HG03175 (cell line): ENCODE data around the gene BSN.
"Not testable (repeated sequence)": the region's sequence is repeated elsewhere in the genome, so short reads cannot be mapped to it uniquely, and the experiment has no call there.

Experiments used
- ATAC-seq: cut with Tn5 transposase; IDR thresholded peaks from one replicate; pipeline ENCODE4 v1.9.1; 2021; ENCODE audit warnings: mild to moderate bottlenecking, moderate library complexity; ENCODE audit not compliant: unreplicated experiment

BSN gene

DNA sequence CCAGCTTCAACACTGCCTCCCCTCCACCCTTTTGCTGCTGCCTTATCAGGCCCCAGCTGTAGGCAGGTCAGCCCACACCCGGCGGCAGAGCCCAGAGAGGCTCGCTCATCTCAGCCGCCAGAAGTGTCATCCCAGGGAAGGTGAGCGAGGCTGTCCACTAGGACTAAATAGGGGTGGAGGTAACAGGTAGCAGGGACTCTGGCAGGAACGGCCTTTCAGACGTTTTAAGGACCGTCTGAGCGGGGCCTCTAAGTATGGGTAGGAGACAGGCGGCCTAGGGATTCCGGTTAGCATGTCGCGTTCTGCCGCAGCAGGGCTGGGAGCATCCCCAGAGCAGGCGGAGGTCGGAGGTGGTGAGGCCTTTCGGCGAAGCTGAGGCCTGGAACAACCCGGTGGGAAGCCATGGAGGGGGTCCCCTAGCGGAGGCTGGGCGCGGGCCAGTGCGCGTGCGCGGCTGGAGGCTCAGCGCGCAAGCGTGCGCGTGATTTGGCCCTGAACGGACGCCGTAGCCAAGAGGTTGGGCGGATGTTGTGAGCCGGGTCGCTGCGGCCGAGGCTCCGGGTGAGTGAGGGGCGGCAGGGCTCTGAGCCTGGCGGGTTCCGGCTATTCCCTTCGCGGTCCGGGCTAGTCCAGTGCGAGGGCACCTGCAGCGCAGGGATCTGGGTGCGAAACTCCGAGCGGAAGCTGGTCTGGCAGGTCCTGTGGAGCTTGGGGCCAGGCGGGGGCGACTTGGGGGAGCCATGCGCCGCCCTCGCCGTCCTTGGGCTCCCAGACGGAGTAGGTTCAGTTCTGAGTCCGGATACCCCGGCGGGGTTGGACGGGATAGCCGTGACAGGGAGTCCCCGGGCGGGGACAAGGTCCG is 135.0 kb downstream of the BSN start, which contains the start of the genes MST1 and RNF123:
MST1 (minus strand) TSS at position 429 of the 862 bp plus-strand sequence. CDS start 783 bp downstream, outside the sequence.
RNF123 (plus strand) TSS at position 512 of the 862 bp plus-strand sequence. CDS start 1,609 bp downstream, outside the sequence.
- peak; percentile 68 for ATAC-seq

DNA sequence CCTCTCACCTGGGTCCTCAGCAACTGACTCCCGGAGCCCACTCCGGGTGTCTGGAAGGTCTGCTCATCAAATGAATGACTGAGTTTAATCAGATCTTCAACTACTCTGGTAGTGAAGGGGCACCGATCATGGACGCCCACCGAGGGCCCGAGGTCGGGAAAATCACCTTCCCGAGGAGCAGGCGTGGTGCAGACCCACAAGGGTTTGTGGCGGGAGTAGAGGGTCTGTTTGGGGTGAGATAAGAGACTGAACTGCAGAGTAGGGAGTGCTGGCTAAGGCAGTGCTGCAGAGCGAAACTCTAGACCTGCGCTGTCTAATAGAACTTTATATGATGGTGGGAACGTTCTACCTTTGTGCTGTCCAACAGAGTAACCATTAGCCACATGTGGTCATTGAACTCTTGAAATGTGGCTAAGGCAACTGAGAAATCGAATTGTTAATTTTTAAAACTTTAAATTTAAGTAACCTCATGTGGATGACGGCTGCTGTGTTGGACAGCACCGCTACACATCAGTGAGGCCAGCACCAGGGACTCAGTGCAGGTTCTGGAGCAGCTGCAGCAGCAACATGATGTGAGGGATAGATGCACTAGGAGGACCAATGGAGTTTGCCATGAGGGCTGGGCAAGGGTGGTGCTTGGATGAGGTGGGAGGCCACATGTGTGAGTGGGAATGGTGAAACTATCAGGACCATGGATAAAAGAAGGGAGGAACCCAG is 135.8 kb downstream of the BSN start:
- not testable (repeated sequence) for ATAC-seq

DNA sequence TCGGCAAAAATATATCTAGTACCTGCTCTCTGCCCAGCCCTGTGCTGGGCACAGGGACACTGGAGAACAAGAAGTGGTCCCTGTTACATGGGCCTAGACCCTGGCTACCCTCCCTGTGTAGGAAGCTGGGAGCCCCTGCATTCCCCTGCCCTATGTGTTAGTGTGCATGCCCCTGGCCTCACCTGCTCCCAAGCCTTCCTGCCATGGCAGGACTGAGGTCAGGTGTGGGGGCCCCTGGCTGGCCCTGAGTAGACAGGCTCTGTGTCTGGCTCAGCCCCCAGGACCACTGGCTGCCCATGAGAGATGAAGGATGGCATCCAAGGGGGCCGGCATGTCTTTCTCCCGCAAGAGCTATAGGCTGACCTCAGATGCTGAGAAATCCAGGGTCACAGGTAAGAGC is 136.6 kb downstream of the BSN start:
- not testable (repeated sequence) for ATAC-seq

DNA sequence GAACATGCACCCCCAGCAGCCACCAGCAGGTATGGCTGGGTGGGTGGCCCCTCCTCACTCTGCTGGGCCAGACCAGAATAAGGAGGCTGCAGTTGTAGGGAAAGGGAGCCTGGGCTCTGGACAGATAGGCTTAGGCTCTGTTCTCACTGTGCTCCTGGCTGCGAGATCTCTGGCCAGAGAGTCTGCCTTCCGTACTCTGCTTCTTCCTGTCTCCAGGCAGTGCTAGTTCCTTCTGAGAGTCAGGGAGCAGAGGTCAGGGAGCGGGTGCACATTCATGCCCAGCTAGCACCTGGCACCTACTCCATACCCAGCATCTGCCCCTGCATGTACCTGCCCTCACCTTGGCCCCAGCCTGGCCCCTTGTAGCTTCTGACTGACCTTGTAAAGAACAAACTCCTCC is 137.2 kb downstream of the BSN start:
- not testable (repeated sequence) for ATAC-seq

DNA sequence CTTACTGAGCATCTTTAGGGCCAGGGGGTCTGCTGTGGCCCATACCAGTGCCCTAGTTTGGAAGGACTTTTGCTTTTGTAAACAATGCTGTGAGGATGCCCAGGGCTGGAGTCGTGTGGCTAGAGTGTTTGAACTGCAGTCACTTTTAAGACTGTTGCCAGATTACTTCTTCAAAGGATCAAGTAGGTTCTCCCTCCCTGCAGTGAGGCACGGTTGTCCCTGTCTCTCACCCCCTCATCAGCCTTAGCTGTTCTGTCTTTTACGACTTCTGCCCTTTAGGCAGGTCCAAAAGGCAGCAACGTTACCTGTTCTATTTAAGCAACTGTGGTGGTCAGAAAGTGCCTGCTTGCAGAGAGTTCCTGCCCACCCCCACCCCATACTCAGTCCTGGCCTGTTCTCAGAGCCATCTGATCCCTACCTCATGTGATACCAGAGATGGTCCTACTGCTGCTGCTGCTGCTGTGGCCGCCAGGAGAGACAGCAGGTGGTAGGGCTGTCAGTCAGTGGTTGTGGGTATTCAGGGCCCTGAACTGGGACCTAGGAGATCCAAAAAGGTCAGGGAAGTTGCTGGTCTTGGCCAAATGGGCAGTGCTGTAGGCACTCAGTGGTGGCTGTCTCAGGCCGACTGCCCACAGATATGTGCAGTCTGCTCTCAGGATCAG is 140.3 kb downstream of the BSN start:
- not testable (repeated sequence) for ATAC-seq

DNA sequence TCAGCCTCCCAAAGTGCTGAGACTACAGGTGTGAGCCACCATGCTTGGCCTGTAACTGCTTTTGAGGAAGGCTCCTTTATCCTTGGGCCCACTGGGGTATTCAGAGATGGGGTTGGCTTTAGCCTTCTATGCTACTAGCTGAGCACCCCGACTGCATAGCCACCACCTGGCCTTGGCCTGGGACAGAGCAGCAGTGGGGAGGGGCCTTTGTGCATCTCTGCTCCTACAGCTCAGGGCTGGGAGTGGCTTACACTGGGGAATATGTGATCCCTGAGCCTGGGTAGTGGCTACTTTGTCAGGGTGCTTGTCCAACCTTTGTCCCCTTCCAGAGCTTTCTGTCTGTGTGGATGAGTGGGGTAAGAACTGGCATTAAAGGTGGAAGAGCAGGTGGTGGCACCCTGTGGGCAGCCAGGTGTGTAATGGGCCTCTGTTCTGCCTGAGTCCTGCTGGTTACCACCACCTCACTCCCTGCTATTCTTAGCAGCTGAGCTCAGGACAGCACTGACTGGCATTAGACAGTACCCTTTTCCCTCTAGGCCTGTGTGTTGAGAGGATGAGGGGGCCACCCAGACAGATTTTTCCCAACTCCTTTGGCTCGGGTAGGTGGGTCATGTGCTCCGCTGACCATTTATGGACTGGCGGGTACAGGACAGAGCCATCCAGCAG is 141.2 kb downstream of the BSN start:
- ATAC-seq = not testable (repeated sequence)

DNA sequence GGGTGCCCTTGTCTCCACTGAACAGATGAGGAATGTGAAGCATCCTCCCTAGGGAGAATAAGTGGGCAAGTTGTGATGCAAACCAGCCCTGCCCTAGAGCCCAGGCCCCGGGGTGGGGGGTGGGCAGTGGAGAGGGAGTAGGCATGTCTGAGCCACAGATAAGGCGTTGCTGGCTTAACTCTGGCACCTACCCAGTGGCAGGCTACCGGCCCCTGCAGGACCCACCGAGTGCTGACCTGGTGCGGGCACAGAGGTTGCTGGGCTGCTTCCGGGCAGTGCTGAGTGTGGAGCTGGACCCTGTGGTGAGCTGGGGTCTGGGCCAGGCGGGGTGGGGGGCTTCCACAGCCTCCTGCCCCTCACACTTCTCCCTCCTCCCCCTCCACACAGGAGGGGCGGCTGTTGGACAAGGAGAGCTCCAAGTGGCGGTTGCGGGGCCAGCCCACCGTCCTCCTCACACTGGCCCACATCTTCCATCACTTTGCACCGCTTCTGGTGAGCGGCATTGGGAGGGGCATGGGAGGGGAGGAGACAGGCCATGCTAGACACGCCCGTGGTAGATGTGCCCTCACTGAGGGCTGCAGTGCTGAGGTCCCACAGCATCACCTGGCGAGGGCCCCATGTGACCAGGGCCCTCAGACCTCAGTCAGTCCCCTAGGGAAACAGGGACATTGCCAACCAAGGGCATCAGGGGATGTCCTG is 145.2 kb downstream of the BSN start:
- ATAC-seq = no peak

DNA sequence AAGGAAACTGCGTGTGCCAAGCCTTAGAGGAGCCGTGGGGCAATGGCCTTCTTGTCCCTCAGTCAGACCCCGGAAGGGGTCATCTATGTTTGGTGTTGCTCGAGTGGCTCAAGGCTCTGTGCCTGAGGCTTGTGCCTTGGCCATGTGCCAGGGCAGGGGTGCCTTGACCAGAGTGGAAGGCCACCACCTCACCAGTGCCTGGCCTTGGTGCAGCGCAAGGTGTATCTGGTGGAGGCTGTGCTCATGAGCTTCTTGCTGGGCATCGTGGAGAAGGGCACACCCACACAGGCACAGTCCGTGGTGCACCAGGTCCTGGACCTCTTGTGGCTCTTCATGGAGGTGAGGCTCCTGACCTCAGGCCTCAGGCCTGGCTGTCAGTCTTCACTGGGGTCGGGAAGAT is 145.7 kb downstream of the BSN start:
- no peak for ATAC-seq

DNA sequence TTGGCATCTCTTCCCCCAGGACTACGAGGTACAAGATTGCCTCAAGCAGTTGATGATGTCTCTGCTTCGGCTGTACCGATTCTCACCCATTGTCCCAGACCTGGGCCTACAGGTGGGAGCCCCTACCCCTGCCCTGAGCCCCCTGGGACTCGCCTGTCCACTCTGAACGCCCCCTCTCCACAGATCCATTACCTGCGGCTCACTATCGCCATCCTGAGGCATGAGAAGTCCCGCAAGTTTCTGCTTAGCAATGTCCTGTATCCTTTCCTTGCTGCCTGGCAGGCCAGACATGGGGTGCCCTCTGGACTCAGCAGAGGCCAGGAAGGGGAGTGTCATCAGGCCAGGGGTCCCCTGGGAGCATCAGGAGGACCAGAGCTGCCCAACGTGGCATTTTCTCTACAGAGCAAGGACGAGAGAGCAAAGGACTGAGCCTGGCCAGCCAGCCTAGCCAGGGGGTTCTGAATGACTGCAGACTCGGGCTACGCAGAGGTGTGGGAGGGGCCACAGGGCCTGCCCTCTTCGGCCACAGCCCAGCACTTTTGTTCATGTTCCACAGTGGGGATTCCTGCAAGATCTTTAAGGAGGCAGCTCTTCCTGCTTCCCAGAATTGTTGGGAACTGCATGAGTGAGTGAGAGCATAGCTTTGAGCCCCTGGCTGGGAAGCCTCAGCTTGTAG is 146.3 kb downstream of the BSN start:
- no peak for ATAC-seq

DNA sequence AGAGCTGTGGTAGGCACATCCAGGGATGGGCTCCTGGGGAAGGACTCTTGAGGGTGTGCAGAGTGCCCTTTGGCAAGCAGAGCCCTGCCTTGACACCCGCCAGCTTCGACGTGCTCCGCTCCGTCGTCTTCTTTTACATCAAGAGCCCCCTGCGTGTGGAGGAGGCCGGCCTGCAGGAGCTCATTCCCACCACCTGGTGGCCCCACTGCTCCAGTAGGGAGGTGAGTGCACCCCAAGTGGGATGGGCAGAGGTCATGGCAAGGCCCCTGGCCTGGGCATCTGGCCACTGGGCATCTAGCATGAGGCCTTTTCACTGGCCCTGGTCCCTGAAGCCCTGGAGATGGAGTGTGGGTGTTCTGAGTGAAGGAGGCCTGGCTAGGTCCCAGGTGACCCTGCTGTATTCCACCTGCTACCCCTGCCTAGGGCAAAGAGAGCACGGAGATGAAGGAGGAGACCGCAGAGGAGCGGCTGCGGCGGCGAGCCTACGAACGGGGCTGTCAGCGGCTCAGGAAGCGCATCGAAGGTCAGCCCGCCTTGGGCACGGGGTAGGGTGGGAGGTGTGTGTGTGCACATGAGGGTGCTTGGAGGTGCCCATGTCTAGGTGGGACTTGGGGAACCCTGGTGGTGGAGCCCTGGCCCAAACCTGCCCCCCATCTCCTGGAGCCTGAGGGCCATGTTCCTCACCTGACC is 147.3 kb downstream of the BSN start:
- no peak for ATAC-seq

DNA sequence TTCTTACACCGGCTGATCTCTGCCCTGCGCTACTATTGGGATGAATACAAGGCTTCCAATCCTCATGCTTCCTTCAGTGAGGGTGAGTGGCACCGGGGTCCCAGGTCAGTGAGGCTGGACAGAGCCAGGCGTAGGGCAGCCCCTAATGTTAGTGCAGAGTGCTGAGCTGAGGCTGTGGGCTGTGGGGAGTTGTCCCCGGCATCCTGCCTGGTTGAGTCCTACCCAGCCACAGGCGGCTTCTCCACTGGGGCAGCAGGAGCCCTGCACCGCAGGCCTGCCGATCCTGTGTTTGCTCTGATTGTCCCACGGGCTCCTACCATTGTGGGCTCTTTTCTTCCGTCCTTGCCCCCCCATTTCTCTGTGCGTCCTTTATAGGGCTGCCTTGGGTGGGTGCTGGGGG is 148.4 kb downstream of the BSN start:
- no peak for ATAC-seq

DNA sequence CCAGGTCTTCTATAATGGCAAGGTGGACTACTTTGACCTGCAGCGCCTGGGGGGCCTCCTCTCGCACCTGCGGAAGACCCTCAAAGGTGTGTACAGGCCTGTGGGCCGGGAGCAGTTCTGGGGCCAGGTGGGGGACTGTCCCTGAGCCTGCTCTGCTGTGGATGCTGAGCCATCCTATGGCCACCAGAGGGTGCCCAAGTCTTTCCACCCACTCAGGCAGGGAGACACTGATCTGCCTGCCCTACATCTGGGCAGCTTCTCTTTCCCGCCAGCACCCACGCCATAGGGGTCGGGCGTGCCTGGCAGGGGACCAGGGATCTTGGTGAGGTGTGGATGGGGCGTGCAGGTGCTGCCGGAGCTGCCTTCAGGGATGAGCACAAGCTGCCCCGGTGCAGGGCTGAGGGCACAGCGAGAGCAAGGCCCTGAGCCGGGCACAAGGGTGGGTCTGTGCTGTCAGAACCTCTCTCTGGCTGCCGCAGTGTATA is 149.2 kb downstream of the BSN start:
- ATAC-seq = peak; percentile 77

DNA sequence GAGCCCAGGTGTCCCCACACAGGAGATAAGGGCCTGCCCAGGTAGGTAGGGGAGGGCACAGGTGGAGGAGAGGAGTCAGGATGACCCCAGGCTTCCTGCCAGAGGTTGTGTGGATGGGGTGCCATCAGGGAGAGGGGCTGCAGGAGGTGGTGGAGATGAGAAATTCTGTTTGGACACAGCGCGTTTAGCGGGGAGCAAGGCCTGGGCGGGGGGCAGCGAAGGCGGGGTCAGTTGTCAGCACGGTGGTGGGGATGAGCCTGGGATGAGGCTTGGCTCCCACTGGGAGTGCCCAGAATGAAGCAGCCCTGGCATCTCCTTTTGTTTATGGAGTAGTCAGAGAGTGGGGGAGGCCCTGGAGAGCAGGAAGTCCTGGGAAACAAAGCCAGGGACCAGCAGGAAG is 149.7 kb downstream of the BSN start:
- ATAC-seq = no peak

DNA sequence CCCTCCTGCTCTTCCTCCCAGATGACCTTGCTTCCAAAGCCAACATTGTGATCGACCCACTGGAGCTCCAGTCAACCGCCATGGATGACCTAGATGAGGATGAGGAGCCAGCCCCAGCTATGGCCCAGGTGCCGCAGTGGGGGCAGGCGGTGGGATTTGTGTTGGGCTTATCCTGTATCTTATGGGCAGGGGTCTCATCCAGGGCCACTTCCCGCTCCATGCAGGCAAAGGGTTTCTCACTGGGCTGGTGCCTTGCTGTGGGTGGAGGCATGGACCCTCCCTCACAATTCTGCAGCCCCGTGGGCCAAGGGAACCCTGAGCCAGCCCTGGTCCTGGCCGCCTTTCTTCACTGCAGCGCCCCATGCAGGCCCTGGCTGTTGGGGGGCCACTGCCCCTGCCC is 150.4 kb downstream of the BSN start:
- ATAC-seq = no peak

DNA sequence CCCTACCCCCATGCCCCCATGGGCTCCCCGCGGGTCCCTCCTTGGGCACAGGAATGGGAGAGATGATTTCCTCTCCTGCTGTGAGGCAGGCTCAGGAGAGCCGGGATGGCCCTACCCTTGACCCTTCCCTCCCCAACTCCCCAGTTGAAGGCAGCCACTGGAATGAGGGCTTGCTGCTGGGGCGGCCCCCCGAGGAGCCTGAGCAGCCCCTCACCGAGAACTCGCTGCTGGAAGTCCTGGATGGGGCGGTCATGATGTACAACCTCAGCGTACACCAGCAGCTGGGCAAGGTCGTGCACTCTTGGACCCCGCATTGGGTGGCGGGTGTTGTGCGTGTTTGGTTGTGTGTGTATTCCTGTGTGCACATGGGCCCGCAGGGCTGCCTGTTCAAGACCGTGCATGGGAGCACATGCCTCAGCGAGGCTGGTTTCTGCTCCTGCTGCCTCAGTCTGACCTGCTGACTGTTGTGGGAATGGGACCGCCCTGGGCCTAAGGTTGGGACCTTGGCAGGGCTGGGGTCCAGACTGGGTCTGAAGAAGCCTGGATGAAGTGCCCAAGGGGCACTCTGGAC is 151.2 kb downstream of the BSN start:
- no peak for ATAC-seq

DNA sequence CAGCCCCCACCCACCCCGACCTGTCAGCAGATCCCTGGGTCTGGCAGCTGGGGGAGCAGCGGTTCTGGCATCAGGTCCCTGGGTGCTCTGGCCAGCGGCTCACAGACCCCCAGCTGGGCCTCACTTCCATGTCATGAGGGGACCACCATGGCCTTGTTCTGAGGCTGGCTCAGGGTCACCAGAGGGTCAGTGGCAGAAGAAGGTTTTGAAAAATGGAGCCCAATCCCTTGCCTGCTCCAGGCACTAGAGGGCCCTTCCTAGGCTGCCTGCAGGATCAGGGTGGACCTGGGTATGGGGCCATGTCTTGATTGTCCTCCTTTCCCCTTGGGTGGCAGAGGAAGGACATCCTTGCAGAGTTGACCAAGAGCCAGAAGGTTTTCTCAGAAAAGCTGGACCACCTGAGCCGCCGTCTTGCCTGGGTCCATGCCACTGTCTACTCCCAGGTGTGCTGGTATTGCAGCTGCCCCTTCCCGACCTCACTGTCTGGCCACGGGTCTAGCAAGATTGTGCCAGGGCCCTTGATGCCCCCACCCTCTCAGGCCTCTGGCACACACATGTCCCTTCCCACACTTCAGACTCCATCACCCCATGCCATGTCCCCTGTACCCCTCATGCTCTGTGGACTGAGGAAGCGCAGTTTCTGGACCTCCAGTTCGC is 152.3 kb downstream of the BSN start:
- ATAC-seq = no peak

DNA sequence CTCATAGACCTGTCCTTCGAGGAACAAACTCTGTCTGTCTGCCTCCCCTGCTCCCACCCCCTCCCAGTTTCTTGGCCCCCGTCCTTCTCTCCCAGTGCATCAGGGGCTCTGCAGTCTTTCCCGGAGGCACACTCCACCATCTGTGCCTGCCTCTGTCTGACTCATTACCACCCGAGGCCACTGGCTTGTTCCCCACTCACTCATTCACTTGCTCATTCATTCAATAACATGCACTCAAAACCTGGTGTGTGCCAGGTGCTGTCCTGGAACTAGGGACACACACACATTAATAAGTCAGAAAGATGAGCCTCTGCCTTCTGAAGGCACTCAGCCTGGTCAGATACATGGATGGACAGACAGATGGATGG is 152.8 kb downstream of the BSN start:
- no peak for ATAC-seq

DNA sequence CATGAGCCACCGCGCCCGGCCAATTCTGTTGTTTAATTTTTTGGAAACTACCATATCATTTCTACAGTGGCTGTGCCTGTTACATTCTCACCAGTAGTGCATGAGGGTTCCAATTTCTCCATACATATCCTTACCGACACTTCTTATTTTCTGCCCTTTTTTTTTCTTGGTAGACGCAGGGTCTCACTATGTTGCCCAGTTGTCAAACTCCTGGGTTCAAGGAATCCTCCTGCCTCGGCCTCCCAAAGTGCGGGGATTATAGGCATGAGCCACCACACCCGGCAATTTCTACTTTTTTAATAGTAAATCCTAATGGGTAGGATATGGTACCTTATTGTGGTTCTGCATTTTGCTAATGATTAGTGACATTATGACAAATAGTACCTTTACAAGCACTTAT is 155.6 kb downstream of the BSN start:
- no peak for ATAC-seq
